ENCODE measurements around the gene RNF7.

DNA sequence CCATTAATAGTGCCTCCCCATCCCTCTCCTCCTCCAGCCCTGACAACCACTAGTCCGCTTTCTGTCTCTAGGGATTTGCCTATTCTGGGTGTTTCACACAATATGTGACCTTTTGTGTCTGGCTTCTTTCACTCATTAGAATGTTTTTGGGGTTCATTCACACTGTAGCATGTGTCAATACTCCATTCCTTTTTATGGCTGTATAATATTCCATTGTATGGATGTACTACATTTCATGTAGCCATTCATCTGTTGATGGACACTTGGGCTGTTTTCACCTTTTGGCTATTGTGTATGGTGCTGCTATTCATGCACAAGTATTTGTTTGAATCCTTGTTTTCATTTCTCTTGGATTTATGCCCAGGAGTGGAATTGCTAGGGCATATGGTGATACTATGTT is 41.6 kb downstream of the RNF7 start:
- no peak for TF ChIP-seq POLR2AphosphoS5 (IDR thresholded peaks at IDR 0.05; ENCODE audit: low read depth)
- TF ChIP-seq, protein P1, sequence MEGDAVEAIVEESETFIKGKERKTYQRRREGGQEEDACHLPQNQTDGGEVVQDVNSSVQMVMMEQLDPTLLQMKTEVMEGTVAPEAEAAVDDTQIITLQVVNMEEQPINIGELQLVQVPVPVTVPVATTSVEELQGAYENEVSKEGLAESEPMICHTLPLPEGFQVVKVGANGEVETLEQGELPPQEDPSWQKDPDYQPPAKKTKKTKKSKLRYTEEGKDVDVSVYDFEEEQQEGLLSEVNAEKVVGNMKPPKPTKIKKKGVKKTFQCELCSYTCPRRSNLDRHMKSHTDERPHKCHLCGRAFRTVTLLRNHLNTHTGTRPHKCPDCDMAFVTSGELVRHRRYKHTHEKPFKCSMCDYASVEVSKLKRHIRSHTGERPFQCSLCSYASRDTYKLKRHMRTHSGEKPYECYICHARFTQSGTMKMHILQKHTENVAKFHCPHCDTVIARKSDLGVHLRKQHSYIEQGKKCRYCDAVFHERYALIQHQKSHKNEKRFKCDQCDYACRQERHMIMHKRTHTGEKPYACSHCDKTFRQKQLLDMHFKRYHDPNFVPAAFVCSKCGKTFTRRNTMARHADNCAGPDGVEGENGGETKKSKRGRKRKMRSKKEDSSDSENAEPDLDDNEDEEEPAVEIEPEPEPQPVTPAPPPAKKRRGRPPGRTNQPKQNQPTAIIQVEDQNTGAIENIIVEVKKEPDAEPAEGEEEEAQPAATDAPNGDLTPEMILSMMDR (IDR thresholded peaks at IDR 0.05; ENCODE audit: insufficient read depth, low read length): no peak

All from HL-60 (cell line).